Sigmoid colon (tissue), 4 donors: Measurements from ENCODE around the gene RNF180.

Experiments used
- EP300 ChIP-seq, 4 donors: sonication (generic); formaldehyde crosslinking; IDR thresholded peaks; one replicate each; pipeline ENCODE4 v1.6.1; 2017; ENCODE audit warnings: antibody characterized with exemption in 4 of 4
- TF ChIP-seq, protein P1 (sequence below), 4 experiments: fragments of 450-650 bp in 3 of 4; fragments of 200-600 bp in 1 of 4; IDR thresholded peaks; one replicate each; pipeline ENCODE4 v1.5.1; 2016 to 2019; ENCODE audit warnings: antibody characterized with exemption in 4 of 4, mild to moderate bottlenecking in 3 of 4, moderate library complexity in 2 of 4

DNA sequence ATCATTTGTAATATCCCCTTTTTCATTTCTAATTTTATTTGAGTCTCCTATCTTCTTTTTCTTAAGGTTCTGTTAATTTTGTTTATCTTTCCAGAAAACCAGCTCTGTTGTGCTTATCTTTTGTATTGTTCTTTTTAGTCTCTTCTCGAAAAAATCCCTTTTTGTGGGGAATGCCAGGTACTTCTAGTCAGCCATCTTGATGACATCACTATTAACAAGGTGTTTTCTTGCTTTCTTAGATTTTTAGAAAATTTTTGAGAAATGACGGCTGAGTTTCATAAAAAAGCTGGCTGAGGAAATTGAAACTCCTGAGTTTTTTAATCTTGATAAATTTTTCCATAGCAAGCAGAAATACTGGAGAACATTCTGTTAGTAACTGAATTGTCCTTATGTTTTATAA, 10.7 kb downstream of the RNF180 start:
- TF ChIP-seq EP300 (IDR thresholded peaks at IDR 0.05): no peak
- TF ChIP-seq, protein P1, sequence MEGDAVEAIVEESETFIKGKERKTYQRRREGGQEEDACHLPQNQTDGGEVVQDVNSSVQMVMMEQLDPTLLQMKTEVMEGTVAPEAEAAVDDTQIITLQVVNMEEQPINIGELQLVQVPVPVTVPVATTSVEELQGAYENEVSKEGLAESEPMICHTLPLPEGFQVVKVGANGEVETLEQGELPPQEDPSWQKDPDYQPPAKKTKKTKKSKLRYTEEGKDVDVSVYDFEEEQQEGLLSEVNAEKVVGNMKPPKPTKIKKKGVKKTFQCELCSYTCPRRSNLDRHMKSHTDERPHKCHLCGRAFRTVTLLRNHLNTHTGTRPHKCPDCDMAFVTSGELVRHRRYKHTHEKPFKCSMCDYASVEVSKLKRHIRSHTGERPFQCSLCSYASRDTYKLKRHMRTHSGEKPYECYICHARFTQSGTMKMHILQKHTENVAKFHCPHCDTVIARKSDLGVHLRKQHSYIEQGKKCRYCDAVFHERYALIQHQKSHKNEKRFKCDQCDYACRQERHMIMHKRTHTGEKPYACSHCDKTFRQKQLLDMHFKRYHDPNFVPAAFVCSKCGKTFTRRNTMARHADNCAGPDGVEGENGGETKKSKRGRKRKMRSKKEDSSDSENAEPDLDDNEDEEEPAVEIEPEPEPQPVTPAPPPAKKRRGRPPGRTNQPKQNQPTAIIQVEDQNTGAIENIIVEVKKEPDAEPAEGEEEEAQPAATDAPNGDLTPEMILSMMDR (IDR thresholded peaks at IDR 0.05): no peak
